SU-DHL-6 (cell line): ENCODE results near the gene SMARCA4.
"Not testable (repeated sequence)": the region's sequence is repeated elsewhere in the genome, so short reads cannot be mapped to it uniquely, and the experiment has no call there.

Source experiments
- H2AFZ ChIP-seq: fragments of 200-600 bp; sonication (generic); 2 replicates; pipeline ENCODE4 v1.6.1; 2014; ENCODE audit warnings: low read depth, mild to moderate bottlenecking, moderate library complexity, mixed read lengths, antibody characterized with exemption, low read length; ENCODE audit not compliant: severe bottlenecking
- H3F3A ChIP-seq: fragments of 200-600 bp; shearing (Covaris generic); 2 replicates; pipeline ENCODE4 v1.6.0; 2016; ENCODE audit warnings: antibody characterized with exemption, mild to moderate bottlenecking; ENCODE audit not compliant: insufficient read depth
- H3K27ac ChIP-seq: fragments of 200-600 bp; sonication (generic); 2 replicates; pipeline ENCODE4 v1.5.1; 2016; ENCODE audit warnings: low read depth, mild to moderate bottlenecking, low read length, moderate library complexity, mixed read lengths
- H3K27me3 ChIP-seq: fragments of 200-600 bp; sonication (generic), shearing (Covaris generic); 2 replicates; pipeline ENCODE4 v1.6.0; 2014; ENCODE audit warnings: mild to moderate bottlenecking, low read length
- H3K36me3 ChIP-seq: fragments of 200-600 bp; sonication (generic); 2 replicates; pipeline ENCODE4 v1.6.1; 2014; ENCODE audit warnings: mild to moderate bottlenecking, low read length, mixed read lengths
- H3K4me2 ChIP-seq: fragments of 300-600, 200-600 bp; shearing (Covaris generic), sonication (generic); 2 replicates; pipeline ENCODE4 v1.6.0; 2014; ENCODE audit warnings: low read length, low read depth, mild to moderate bottlenecking; ENCODE audit not compliant: poor library complexity, severe bottlenecking
- H3K4me3 ChIP-seq: fragments of 200-600 bp; sonication (generic); 2 replicates; pipeline ENCODE4 v1.5.1; 2014; ENCODE audit warnings: antibody characterized with exemption, low read length, mild to moderate bottlenecking, mixed read lengths; ENCODE audit not compliant: insufficient read depth, poor library complexity, severe bottlenecking
- H3K79me2 ChIP-seq: fragments of 200-600 bp; sonication (generic); 2 replicates; pipeline ENCODE4 v1.6.1; 2014; ENCODE audit warnings: mild to moderate bottlenecking, low read length, moderate library complexity; ENCODE audit not compliant: insufficient read depth
- H3K9ac ChIP-seq: fragments of 200-600 bp; sonication (generic); 2 replicates; pipeline ENCODE4 v1.7.0; 2014; ENCODE audit warnings: mild to moderate bottlenecking, low read length
- H3K9me2 ChIP-seq: fragments of 200-600 bp; sonication (generic); replicated peaks from 2 replicates; pipeline ENCODE4 v1.6.1; 2014; ENCODE audit warnings: low read length; ENCODE audit not compliant: insufficient read depth
- H3K9me3 ChIP-seq: fragments of 200-600 bp; sonication (generic); 2 replicates; pipeline ENCODE4 v1.6.1; 2014; ENCODE audit warnings: low read length, mixed read lengths; ENCODE audit not compliant: insufficient read depth
- H4K20me1 ChIP-seq: fragments of 200-600 bp; sonication (generic); 2 replicates; pipeline ENCODE4 v1.6.1; 2014; ENCODE audit warnings: low read depth, mild to moderate bottlenecking, antibody characterized with exemption, low read length, moderate library complexity, mixed read lengths
- CTCF ChIP-seq: fragments of 200-600 bp; sonication (generic); IDR thresholded peaks from one replicate; pipeline ENCODE4 v1.5.1; 2017; ENCODE audit warnings: antibody characterized with exemption, mild to moderate bottlenecking, low read length, moderate library complexity; ENCODE audit not compliant: insufficient read depth, poor library complexity, severe bottlenecking
- EZH2phosphoT487 ChIP-seq: fragments of 200-600 bp; sonication (generic), shearing (Covaris generic); conservative IDR thresholded peaks from 2 replicates; pipeline ENCODE4 v1.6.1; 2018; ENCODE audit warnings: mild to moderate bottlenecking, antibody characterized with exemption, low read length, moderate library complexity, mixed read lengths

The SMARCA4 gene

GRCh38 chr19:11093689-11094238 lies 132.9 kb downstream of the SMARCA4 start:
- Histone ChIP-seq H3K79me2 (peaks cover 83% of the 10 kb centered on the region), H3K9ac (no peak overlapping the region), H2AFZ (no peak overlapping the region), H3K4me2 (no peak overlapping the region), H3K4me3 (no peak overlapping the region), H3K9me3 (no peaks in the 10 kb centered on the region), H3K36me3 (peaks cover 8% of the 10 kb centered on the region; the same call in 1 of the 2 replicates), H3K9me2 (no peaks in the 10 kb centered on the region), H3K27me3 (no peaks in the 10 kb centered on the region), H3K27ac (no peak overlapping the region), H3F3A (peaks cover 6% of the 10 kb centered on the region; the same call in 1 of the 2 replicates), H4K20me1 (peaks cover 33% of the 10 kb centered on the region; the same call in 1 of the 2 replicates)
- TF ChIP-seq CTCF, result no peak
- TF ChIP-seq EZH2phosphoT487, result no peak

- H3K27ac ChIP-seq, result no peak overlapping the region
- no peak overlapping the region for H2AFZ ChIP-seq
- no peaks in the 10 kb centered on the region for H3K9me3 ChIP-seq
- H3K4me3 ChIP-seq, result no peak overlapping the region
- no peaks in the 10 kb centered on the region for H3K27me3 ChIP-seq
- H3K9me2 ChIP-seq, result no peaks in the 10 kb centered on the region
- H3K79me2 ChIP-seq, result peaks cover 90% of the 10 kb centered on the region
- H3K4me2 ChIP-seq, result no peak overlapping the region
- peaks cover 33% of the 10 kb centered on the region for H4K20me1 ChIP-seq
- peaks cover 11% of the 10 kb centered on the region; the same call in 1 of the 2 replicates for H3F3A ChIP-seq
- TF ChIP-seq EZH2phosphoT487 (no peak), CTCF (no peak)
- H3K36me3 ChIP-seq, result peaks cover 12% of the 10 kb centered on the region; the same call in 1 of the 2 replicates
- no peak overlapping the region for H3K9ac ChIP-seq
Measured at GRCh38 chr19:11094520-11094894, 133.7 kb downstream of the SMARCA4 start.

GRCh38 chr19:11096210-11096841 lies 135.5 kb downstream of the SMARCA4 start:
- Histone ChIP-seq H3K9ac (no peak overlapping the region), H3K79me2 (peaks cover 97% of the 10 kb centered on the region), H2AFZ (no peak overlapping the region), H3K9me2 (no peaks in the 10 kb centered on the region), H3K36me3 (peaks cover 8% of the 10 kb centered on the region; the same call in 1 of the 2 replicates), H4K20me1 (peaks cover 33% of the 10 kb centered on the region), H3K27ac (no peak overlapping the region), H3F3A (peaks cover 14% of the 10 kb centered on the region; the same call in 1 of the 2 replicates), H3K27me3 (no peaks in the 10 kb centered on the region), H3K9me3 (no peaks in the 10 kb centered on the region), H3K4me2 (no peak overlapping the region), H3K4me3 (no peak overlapping the region)
- no peak for TF ChIP-seq EZH2phosphoT487
- no peak for TF ChIP-seq CTCF

DNA sequence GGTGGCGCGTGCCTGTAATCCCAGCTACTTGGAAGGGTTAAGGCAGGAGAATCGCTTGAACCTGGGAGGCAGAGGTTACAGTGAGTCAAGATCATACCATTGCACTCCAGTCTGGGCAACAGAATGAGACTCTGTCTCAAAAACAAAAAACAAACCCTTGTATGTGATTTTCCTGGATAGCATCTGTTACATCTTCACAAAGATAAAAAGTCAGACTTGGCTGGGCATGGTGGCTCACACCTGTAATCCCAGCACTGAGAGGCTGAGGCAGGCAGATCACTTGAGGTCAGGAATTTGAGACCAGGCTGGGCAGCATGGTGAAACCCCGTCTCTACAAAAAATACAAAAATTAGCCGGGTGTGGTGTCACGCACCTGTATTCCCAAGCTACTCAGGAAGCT lies 136.5 kb downstream of the SMARCA4 start:
- not testable (repeated sequence) for H3K36me3 ChIP-seq
- H3F3A ChIP-seq, result peaks cover 10% of the 10 kb centered on the region; the same call in 1 of the 2 replicates

More for the DNA sequence above, 136.5 kb downstream of the SMARCA4 start:
- Histone ChIP-seq H4K20me1 (peaks cover 29% of the 10 kb centered on the region), H3K79me2 (peaks cover 86% of the 10 kb centered on the region)
- H3K27ac ChIP-seq, H3K4me2 ChIP-seq, H3K4me3 ChIP-seq, H2AFZ ChIP-seq, H3K9ac ChIP-seq, H3K27me3 ChIP-seq, H3K9me2 ChIP-seq, H3K9me3 ChIP-seq: not testable (repeated sequence)
